Chondrocyte (in vitro differentiated cells): Measurements from ENCODE around the gene TESK2. TPM values are rescaled to one million over a fixed set of nuclear protein-coding genes. Genes with fewer than 3 reads are reported as not detected.

Experiments used
- DNase-seq: peaks from one replicate; pipeline ENCODE4 v3.0.0; 2021; ENCODE audit warnings: mixed read lengths, low spot score
- H3K27ac Mint-ChIP-seq: one replicate; pipeline ENCODE4 v1.8.0; 2021; ENCODE audit warnings: mild to moderate bottlenecking, moderate library complexity, mixed read lengths; ENCODE audit not compliant: unreplicated experiment
- H3K27me3 Mint-ChIP-seq: 2 replicates; pipeline ENCODE4 v1.8.0; 2021; ENCODE audit warnings: low read depth, mixed read lengths
- H3K36me3 Mint-ChIP-seq: 2 replicates; pipeline ENCODE4 v1.8.0; 2021; ENCODE audit warnings: low read depth, mixed read lengths
- H3K4me1 Mint-ChIP-seq: 2 replicates; pipeline ENCODE4 v1.8.0; 2021; ENCODE audit warnings: low read depth, mild to moderate bottlenecking, mixed read lengths
- H3K4me3 Mint-ChIP-seq: one replicate; pipeline ENCODE4 v1.8.0; 2021; ENCODE audit warnings: mild to moderate bottlenecking, moderate library complexity, mixed read lengths; ENCODE audit not compliant: unreplicated experiment
- H3K9me3 Mint-ChIP-seq: 2 replicates; pipeline ENCODE4 v1.8.0; 2021; ENCODE audit warnings: low read depth, mixed read lengths
- CTCF ChIP-seq: fragments of 200-600 bp; sonication (generic); IDR thresholded peaks from 2 replicates; pipeline ENCODE4 v1.5.0; 2021; ENCODE audit warnings: antibody characterized with exemption, mild to moderate bottlenecking, moderate library complexity
- total RNA-seq: library from RNA; stranded (reverse); gene quantifications from 3 replicates; pipeline ENCODE4 v1.2.1, GENCODE V29; 2021

Gene TESK2
- total RNA-seq, 1 donor from 2014 or later = 1.6 TPM

GRCh38 chr1:45412899-45413298 lies 78.1 kb downstream of the TESK2 start:
- Mint-ChIP-seq H3K9me3 (no peaks in the 10 kb centered on the region), H3K27me3 (no peaks in the 10 kb centered on the region), H3K36me3 (no peaks in the 10 kb centered on the region), H3K27ac (no peak overlapping the region), H3K4me3 (no peak overlapping the region), H3K4me1 (no peaks in the 10 kb centered on the region)
- TF ChIP-seq CTCF = no peak
- DNase-seq = no peak

GRCh38 chr1:45411510-45411899 lies 79.5 kb downstream of the TESK2 start:
- no peak for DNase-seq
- Mint-ChIP-seq H3K4me1 (no peaks in the 10 kb centered on the region), H3K9me3 (no peaks in the 10 kb centered on the region), H3K27ac (no peak overlapping the region), H3K4me3 (no peak overlapping the region), H3K27me3 (peaks cover 2% of the 10 kb centered on the region), H3K36me3 (no peaks in the 10 kb centered on the region)
- TF ChIP-seq CTCF = no peak

GRCh38 chr1:45410850-45411509 lies 80.0 kb downstream of the TESK2 start:
- no peaks in the 10 kb centered on the region for H3K36me3 Mint-ChIP-seq
- H3K27ac Mint-ChIP-seq = no peak overlapping the region
- TF ChIP-seq CTCF = no peak
- no peak overlapping the region for H3K4me3 Mint-ChIP-seq
- peaks cover 2% of the 10 kb centered on the region for H3K27me3 Mint-ChIP-seq
- no peaks in the 10 kb centered on the region for H3K9me3 Mint-ChIP-seq
- no peak for DNase-seq
- H3K4me1 Mint-ChIP-seq = no peaks in the 10 kb centered on the region

GRCh38 chr1:45409276-45409675 lies 81.7 kb downstream of the TESK2 start:
- DNase-seq = no peak
- H3K27me3 Mint-ChIP-seq = peaks cover 2% of the 10 kb centered on the region

GRCh38 chr1:45407629-45408287 lies 83.2 kb downstream of the TESK2 start:
- no peak overlapping the region for H3K27ac Mint-ChIP-seq
- no peaks in the 10 kb centered on the region for H3K36me3 Mint-ChIP-seq
- H3K4me1 Mint-ChIP-seq = no peaks in the 10 kb centered on the region
- H3K27me3 Mint-ChIP-seq = peaks cover 2% of the 10 kb centered on the region
- no peak for DNase-seq
- no peak overlapping the region for H3K4me3 Mint-ChIP-seq
- TF ChIP-seq CTCF = no peak
- H3K9me3 Mint-ChIP-seq = no peaks in the 10 kb centered on the region

More at GRCh38 chr1:45409276-45409675, 81.7 kb downstream of the TESK2 start:
- H3K36me3 Mint-ChIP-seq = no peaks in the 10 kb centered on the region
- no peak overlapping the region for H3K27ac Mint-ChIP-seq
- no peak overlapping the region for H3K4me3 Mint-ChIP-seq
- no peaks in the 10 kb centered on the region for H3K9me3 Mint-ChIP-seq
- no peaks in the 10 kb centered on the region for H3K4me1 Mint-ChIP-seq
- no peak for TF ChIP-seq CTCF
